Measurements from ENCODE around the gene MBD3L4.
"Not testable (repeated sequence)": the region's sequence is repeated elsewhere in the genome, so short reads cannot be mapped to it uniquely, and the experiment has no call there.

MBD3L4 gene

DNA sequence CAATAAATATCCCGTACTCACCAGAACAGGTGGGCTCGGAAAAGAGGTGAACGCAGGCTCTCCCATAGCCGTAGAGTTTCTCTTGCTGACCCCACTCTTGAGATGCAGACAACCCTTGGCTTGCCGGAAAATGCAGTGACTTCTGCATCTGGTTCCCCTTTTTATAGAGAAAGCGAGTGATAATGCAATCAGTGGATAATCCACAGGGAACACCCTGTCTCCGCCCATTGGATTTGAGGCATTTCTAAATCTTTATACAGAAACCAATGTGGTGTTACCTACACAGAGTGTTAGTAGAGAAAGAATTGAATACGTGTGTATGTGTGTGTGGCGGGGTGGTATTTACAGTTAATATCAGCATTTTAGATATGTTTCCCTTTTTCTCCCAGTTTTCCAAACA is at the start of gene MBD3L4:
Gene MBD3L4, minus strand, starts transcription at position 101 of the 400 bp plus-strand sequence. Its CDS starts 35 bp downstream, at position 66.
- not testable (repeated sequence) for DNase-seq (ENCODE audit: low read depth); H3K4me3 ChIP-seq (ENCODE audit: low read depth, low read length)

DNA sequence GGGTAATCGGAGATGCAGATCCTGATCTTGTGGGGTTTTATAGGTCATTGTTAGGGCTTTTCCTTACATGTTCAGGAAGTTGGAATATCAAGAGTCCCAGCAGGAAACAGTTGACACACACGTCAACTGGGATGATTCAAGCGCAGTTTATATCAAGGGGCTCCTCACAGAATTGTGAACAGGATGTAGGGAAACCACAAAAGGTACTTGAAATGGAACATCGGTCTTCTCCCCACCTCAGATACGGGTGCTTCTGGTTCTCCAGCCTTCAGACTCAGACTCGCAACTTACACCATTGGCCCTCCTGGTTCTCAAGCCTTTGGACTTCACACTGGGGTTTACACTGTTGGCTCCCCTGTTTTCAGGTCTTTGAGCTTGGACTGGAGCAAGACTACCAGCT is 49.0 kb upstream of the MBD3L4 start:
- no peak for DNase-seq (ENCODE audit: low read depth)
- H3K4me3 ChIP-seq (ENCODE audit: low read depth, low read length), result no peak overlapping the region
- TF ChIP-seq, protein P1, sequence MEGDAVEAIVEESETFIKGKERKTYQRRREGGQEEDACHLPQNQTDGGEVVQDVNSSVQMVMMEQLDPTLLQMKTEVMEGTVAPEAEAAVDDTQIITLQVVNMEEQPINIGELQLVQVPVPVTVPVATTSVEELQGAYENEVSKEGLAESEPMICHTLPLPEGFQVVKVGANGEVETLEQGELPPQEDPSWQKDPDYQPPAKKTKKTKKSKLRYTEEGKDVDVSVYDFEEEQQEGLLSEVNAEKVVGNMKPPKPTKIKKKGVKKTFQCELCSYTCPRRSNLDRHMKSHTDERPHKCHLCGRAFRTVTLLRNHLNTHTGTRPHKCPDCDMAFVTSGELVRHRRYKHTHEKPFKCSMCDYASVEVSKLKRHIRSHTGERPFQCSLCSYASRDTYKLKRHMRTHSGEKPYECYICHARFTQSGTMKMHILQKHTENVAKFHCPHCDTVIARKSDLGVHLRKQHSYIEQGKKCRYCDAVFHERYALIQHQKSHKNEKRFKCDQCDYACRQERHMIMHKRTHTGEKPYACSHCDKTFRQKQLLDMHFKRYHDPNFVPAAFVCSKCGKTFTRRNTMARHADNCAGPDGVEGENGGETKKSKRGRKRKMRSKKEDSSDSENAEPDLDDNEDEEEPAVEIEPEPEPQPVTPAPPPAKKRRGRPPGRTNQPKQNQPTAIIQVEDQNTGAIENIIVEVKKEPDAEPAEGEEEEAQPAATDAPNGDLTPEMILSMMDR (conservative IDR thresholded peaks at IDR 0.05; ENCODE audit: low read depth, low read length), result no peak

DNA sequence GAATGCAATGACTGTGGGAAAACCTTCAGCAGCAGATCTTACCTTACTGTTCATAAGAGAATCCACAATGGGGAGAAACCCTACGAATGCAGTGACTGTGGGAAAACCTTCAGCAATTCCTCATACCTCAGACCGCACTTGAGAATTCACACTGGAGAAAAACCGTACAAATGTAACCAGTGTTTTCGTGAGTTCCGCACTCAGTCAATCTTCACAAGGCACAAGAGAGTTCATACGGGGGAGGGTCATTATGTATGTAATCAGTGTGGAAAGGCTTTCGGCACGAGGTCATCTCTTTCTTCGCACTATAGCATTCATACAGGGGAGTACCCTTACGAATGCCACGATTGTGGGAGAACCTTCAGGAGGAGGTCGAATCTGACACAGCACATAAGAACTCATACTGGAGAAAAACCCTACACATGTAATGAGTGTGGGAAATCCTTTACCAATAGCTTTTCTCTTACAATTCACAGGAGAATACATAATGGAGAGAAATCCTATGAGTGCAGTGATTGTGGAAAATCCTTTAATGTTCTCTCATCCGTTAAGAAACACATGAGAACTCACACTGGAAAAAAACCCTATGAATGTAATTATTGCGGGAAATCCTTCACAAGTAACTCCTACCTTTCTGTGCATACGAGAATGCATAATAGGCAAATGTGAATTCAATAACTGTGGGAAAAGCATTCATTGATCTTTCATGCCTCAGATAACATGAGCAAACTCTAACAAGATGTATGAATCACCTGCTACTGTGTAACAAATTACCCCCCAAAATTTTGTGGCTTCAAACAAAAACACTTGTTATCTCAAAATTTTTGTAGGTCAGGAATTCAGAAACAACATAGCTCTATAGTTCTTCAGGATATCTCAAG is 43.3 kb upstream of the MBD3L4 start:
- no peak overlapping the region for H3K4me3 ChIP-seq (ENCODE audit: low read depth, low read length)
- TF ChIP-seq, protein P1 (conservative IDR thresholded peaks at IDR 0.05; ENCODE audit: low read depth, low read length), result no peak
- peak; percentile 54 for DNase-seq (ENCODE audit: low read depth)

DNA sequence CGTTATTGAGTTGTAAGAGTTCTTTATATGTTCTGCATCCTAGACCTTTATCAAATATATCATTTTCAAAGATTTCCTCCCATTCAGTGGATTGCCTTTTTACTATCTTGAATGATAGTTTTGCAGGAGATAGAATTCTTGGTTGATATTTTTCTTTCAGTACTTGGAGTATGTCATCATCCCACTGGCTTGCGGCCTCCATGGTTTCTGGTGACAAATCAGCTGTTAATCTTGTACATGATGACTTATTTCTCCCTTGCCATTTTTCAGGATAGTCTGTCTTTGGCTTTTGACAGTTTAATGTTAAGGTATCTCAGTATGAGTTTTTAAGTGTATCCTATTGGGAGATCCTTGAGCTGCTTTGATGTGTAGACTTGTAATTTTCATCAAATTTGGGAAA is 38.0 kb upstream of the MBD3L4 start:
- TF ChIP-seq, protein P1 (conservative IDR thresholded peaks at IDR 0.05; ENCODE audit: low read depth, low read length), result no peak
- DNase-seq (ENCODE audit: low read depth), result no peak
- H3K4me3 ChIP-seq (ENCODE audit: low read depth, low read length), result no peak overlapping the region

DNA sequence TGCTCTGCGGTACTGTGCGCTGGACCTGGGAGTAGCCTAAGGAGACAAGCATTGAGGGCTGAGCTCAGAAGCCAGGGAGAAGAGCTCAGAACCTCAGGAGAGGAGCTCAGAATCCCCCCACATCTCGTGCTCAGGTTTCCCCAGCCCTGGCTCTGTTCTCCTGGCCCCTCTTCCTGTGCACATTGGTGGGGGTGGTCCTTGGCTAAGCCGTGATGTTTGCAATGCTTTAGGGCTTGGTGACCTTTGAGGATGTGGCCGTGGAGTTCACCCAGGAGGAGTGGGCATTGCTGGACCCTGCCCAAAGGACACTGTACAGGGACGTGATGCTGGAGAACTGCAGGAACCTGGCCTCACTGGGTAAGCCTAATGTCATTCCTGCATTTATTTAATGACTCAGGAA is 36.2 kb upstream of the MBD3L4 start:
- no peak overlapping the region for H3K4me3 ChIP-seq (ENCODE audit: low read depth, low read length)
- TF ChIP-seq, protein P1 (conservative IDR thresholded peaks at IDR 0.05; ENCODE audit: low read depth, low read length), result no peak
- DNase-seq (ENCODE audit: low read depth), result no peak

DNA sequence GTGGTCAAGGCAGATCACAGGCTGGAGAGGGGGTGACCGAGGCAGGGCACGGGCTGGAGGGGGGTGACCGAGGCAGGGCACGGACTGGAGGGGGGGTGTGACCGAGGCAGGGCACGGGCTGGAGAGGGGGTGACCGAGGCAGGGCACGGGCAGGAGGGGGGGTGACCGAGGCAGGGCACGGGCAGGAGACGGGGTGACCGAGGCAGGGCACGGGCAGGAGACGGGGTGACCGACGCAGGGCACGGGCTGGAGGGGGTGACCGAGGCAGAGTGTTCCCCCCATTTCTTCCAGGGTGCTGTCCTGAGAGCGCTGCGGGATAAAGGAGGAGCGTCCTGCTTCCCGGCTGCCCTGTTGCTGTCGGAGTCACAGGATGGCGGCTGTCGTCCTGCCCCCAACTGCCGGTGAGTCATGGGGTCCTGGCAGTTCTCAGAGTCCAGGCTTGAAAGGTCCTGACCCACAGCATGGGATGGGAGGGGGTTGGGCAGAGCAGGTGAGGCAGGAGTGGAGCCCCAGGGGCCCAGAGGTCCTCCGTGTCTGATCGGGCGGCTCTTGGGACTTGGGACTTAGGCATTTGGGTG is 34.8 kb upstream of the MBD3L4 start:
- H3K4me3 ChIP-seq (ENCODE audit: low read depth, low read length), result no peak overlapping the region
- TF ChIP-seq, protein P1 (conservative IDR thresholded peaks at IDR 0.05; ENCODE audit: low read depth, low read length), result no peak
- DNase-seq (ENCODE audit: low read depth), result no peak

DNA sequence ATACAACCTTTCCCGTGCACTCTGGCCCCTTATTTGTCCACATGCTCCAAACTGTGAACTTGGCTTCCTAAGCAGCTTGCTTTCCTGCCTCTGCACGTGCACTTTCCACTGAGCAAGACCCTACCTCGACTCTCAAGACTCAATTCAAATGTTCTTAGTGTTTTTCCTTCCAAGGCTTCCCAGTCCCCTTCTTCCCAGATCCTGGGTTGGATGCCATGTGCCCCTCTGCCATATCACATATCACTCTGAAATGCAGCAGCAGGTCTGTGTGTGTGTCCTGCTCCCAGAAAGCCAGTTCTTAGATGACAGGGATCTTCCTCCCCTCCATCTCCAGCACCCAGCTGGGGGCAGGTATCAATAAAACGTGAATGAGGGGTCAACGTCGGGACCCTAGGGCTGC is 32.6 kb upstream of the MBD3L4 start:
- TF ChIP-seq, protein P1 (conservative IDR thresholded peaks at IDR 0.05; ENCODE audit: low read depth, low read length), result no peak

More for the DNA sequence above, 32.6 kb upstream of the MBD3L4 start:
- no peak for DNase-seq (ENCODE audit: low read depth)
- H3K4me3 ChIP-seq (ENCODE audit: low read depth, low read length), result no peak overlapping the region

Measured in choroid plexus epithelial cell (primary cell).